Fibroblast of lung (primary cell): ENCODE results near the gene IQCB1. TPM values are rescaled to one million over a fixed set of nuclear protein-coding genes. Genes with fewer than 3 reads are reported as not detected.

Experiments
- DNase-seq, 2 donors: peaks; one replicate each; pipeline versions ENCODE4 v3.0.0 to v3.0.0-alpha.2; 2010; ENCODE audit warnings: low read depth in 2 of 2
- H2AFZ ChIP-seq: 2 replicates; pipeline ENCODE4 v1.5.1; 2012; ENCODE audit warnings: low read length, control low read depth, inconsistent platforms
- H3K27ac ChIP-seq: 2 replicates; pipeline ENCODE4 v1.5.1; 2011; ENCODE audit warnings: low read length, control low read depth; ENCODE audit not compliant: insufficient read depth
- H3K27me3 ChIP-seq: 2 replicates; pipeline ENCODE4 v1.5.1; 2011; ENCODE audit warnings: mild to moderate bottlenecking, low read length; ENCODE audit not compliant: control insufficient read depth, insufficient read depth
- H3K36me3 ChIP-seq: 2 replicates; pipeline ENCODE4 v1.5.1; 2011; ENCODE audit warnings: low read length; ENCODE audit not compliant: control insufficient read depth, insufficient read depth
- H3K4me1 ChIP-seq: 2 replicates; pipeline ENCODE4 v1.5.1; 2011; ENCODE audit warnings: low read length; ENCODE audit not compliant: control insufficient read depth, insufficient read depth; ENCODE audit errors: extremely low read depth
- H3K4me2 ChIP-seq: 2 replicates; pipeline ENCODE4 v1.5.1; 2011; ENCODE audit warnings: low read length, control low read depth; ENCODE audit not compliant: insufficient read depth; ENCODE audit errors: extremely low read depth
- H3K4me3 ChIP-seq, 4 experiments: fragments of 200-600 bp in 1 of 4; sonication (generic) in 1 of 4; replicated peaks in 1 of 4; 2 replicates each; pipeline ENCODE4 v1.5.1; 2011 to 2016; ENCODE audit warnings: low read length in 4 of 4, low read depth in 3 of 4, mild to moderate bottlenecking in 3 of 4, control low read depth in 2 of 4, inconsistent platforms in 1 of 4, mixed read lengths in 1 of 4; ENCODE audit not compliant: insufficient read depth in 1 of 4; ENCODE audit errors: control extremely low read depth in 1 of 4
- H3K79me2 ChIP-seq: 2 replicates; pipeline ENCODE4 v1.5.1; 2012; ENCODE audit warnings: mild to moderate bottlenecking, low read length, inconsistent platforms; ENCODE audit not compliant: control insufficient read depth, insufficient read depth
- H3K9ac ChIP-seq: 2 replicates; pipeline ENCODE4 v1.5.1; 2011; ENCODE audit warnings: mild to moderate bottlenecking, low read length, control low read depth; ENCODE audit not compliant: insufficient read depth
- H3K9me3 ChIP-seq: 2 replicates; pipeline ENCODE4 v1.5.1; 2012; ENCODE audit warnings: low read depth, low read length; ENCODE audit not compliant: control insufficient read depth, insufficient read depth
- H4K20me1 ChIP-seq: 2 replicates; pipeline ENCODE4 v1.5.1; 2011; ENCODE audit warnings: low read length; ENCODE audit not compliant: control insufficient read depth, insufficient read depth; ENCODE audit errors: extremely low read depth
- CTCF ChIP-seq, 2 donors: IDR thresholded peaks in 1 of 2; conservative IDR thresholded peaks in 1 of 2; 1 replicate in 1 of 2; 2 replicates in 1 of 2; pipeline ENCODE4 v1.5.1; 2011 to 2012; ENCODE audit warnings: low read length in 2 of 2, control low read depth in 1 of 2, inconsistent platforms in 1 of 2, low read depth in 1 of 2, mild to moderate bottlenecking in 1 of 2
- EZH2 ChIP-seq: IDR thresholded peaks from 2 replicates; pipeline ENCODE4 v1.5.1; 2012; ENCODE audit warnings: low read length, control low read depth, mild to moderate bottlenecking; ENCODE audit errors: missing control alignments
- polyA plus RNA-seq, 2 donors: library from polyadenylated mRNA; depleted of rRNA in 1 of 2; stranded (reverse) in 1 of 2; unstranded in 1 of 2; fragments of >200 nt; gene quantifications; 2 replicates each; pipeline ENCODE4 v1.2.1, GENCODE V29; 2011 to 2012; ENCODE audit warnings: missing spikeins in 1 of 2
- total RNA-seq: library from RNA; depleted of rRNA; stranded (reverse); fragments of >200 nt; gene quantifications from 2 replicates; pipeline ENCODE4 v1.2.1, GENCODE V29; 2014

The IQCB1 gene
- total and polyA plus RNA-seq, 2 donors (not counting 1 experiment from before 2014, with no cell fraction given) = 9.2 to 19.3 TPM

DNA sequence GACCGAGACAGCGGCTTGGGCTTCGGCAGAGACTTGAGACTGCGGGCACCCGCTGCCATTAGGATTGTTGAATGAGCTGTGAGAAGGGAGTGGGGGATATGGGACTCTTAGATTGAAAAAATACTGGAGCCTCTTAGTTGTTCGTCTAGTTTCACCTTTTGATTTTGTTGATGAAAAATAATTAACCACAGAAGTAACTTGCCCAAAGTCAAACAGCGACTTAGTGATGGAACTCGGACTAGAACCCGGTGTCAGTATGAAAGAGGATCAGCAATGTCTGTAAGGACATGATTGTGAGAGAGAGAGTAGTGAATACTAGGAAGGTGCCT lies 84.8 kb downstream of the IQCB1 start:
- Histone ChIP-seq H3K9ac (peak overlapping the region; percentile 70), H3K4me3 (peak overlapping the region; percentile 86 to 93 (median 89)), H3K36me3 (no peaks in the 10 kb centered on the region), H3K4me2 (peak overlapping the region; percentile 97), H3K79me2 (peaks cover 36% of the 10 kb centered on the region), H3K4me1 (peaks cover 4% of the 10 kb centered on the region), H4K20me1 (no peaks in the 10 kb centered on the region), H2AFZ (peak overlapping the region; percentile 79), H3K9me3 (no peaks in the 10 kb centered on the region), H3K27ac (peak overlapping the region; percentile 99), H3K27me3 (no peaks in the 10 kb centered on the region)
- DNase-seq = no peak
- TF ChIP-seq CTCF (conservative IDR thresholded peaks at IDR 0.05 in 1 of 2, IDR thresholded peaks at IDR 0.05 in 1 of 2; ENCODE audit: low read depth in 1 of 2, low read length in 2 of 2) = no peak
- no peak for TF ChIP-seq EZH2

GRCh38 chr3:121749276-121750086 lies 85.4 kb downstream of the IQCB1 start, which contains the start of gene GOLGB1:
Gene GOLGB1 (minus strand): TSS chr3:121749741. CDS start chr3:121730971, 18,770 bp downstream.
- no peaks in the 10 kb centered on the region for H3K36me3 ChIP-seq
- H3K4me3 ChIP-seq = peak within 1 kb of the TSS; percentile 87 to 97 (median 92)
- no peaks in the 10 kb centered on the region for H3K27me3 ChIP-seq
- peak within 1 kb of the TSS; percentile 99 for H3K9ac ChIP-seq
- H3K4me2 ChIP-seq = peak within 1 kb of the TSS; percentile 98
- peak within 1 kb of the TSS; percentile 79 for H2AFZ ChIP-seq
- TF ChIP-seq EZH2 (no peak), CTCF (conservative IDR thresholded peaks at IDR 0.05 in 1 of 2, IDR thresholded peaks at IDR 0.05 in 1 of 2; ENCODE audit: low read depth in 1 of 2, low read length in 2 of 2) (no peak)
- no peaks in the 10 kb centered on the region for H3K9me3 ChIP-seq
- peak; percentile 100 for DNase-seq
- H3K4me1 ChIP-seq = peaks cover 4% of the 10 kb centered on the region
- peaks cover 41% of the 10 kb centered on the region for H3K79me2 ChIP-seq
- peak within 1 kb of the TSS; percentile 99 for H3K27ac ChIP-seq
- no peaks in the 10 kb centered on the region for H4K20me1 ChIP-seq

GRCh38 chr3:121748680-121749275 lies 86.1 kb downstream of the IQCB1 start:
- no peaks in the 10 kb centered on the region for H3K9me3 ChIP-seq
- TF ChIP-seq CTCF (conservative IDR thresholded peaks at IDR 0.05 in 1 of 2, IDR thresholded peaks at IDR 0.05 in 1 of 2; ENCODE audit: low read depth in 1 of 2, low read length in 2 of 2) (no peak), EZH2 (no peak)
- peaks cover 47% of the 10 kb centered on the region for H3K79me2 ChIP-seq
- H3K4me1 ChIP-seq = peaks cover 4% of the 10 kb centered on the region
- H2AFZ ChIP-seq = peak overlapping the region; percentile 78
- peak overlapping the region; percentile 53 to 97 (median 89) for H3K4me3 ChIP-seq
- H3K4me2 ChIP-seq = peak overlapping the region; percentile 98
- peak overlapping the region; percentile 99 for H3K27ac ChIP-seq
- H3K27me3 ChIP-seq = no peaks in the 10 kb centered on the region
- peak overlapping the region; percentile 99 for H3K9ac ChIP-seq
- H3K36me3 ChIP-seq = no peaks in the 10 kb centered on the region
- peak; percentile 41 to 78 for DNase-seq
- H4K20me1 ChIP-seq = no peaks in the 10 kb centered on the region
